Bronchus fibroblast of lung (primary cell): ENCODE results near the gene SIRT7. TPM values are rescaled to one million over a fixed set of nuclear protein-coding genes. Genes with fewer than 3 reads are reported as not detected.

Source experiments
- total RNA-seq: library from RNA; depleted of rRNA; stranded (reverse); fragments of >200 nt; gene quantifications from 2 replicates; pipeline ENCODE4 v1.2.3, GENCODE V29; 2015

SIRT7 gene, protein sequence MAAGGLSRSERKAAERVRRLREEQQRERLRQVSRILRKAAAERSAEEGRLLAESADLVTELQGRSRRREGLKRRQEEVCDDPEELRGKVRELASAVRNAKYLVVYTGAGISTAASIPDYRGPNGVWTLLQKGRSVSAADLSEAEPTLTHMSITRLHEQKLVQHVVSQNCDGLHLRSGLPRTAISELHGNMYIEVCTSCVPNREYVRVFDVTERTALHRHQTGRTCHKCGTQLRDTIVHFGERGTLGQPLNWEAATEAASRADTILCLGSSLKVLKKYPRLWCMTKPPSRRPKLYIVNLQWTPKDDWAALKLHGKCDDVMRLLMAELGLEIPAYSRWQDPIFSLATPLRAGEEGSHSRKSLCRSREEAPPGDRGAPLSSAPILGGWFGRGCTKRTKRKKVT
- total RNA-seq: 14.0 and 15.0 TPM in 2 replicates

DNA sequence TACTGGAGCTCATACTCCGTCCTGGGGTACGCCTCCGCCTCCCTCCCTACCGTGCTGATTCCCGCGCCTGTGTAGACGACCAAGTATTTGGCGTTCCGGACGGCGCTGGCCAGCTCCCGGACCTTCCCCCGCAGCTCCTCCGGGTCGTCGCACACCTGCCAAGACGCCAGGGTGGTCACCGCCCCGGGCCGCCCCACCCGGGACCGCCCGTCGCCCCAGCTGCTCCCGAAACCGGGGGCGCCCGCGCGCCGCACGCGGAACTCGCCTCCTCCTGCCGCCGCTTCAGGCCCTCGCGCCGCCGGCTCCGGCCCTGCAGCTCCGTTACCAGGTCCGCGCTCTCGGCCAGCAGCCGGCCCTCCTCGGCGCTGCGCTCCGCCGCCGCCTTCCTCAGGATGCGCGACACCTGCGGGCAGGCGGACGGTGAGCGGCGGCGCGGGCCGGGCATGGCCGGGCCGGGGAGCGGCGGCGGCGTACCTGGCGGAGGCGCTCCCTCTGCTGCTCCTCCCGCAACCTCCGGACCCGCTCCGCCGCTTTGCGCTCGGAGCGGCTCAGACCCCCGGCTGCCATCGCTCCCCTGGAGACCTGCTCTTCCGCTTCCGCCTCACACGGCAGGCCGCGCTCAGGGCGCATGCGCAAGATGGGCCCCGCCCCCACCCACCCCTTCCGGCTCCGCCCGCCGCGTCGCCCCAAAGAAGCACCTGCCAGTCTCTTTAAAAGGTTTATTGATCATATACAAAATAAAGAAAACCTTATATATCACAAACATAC is at the start of gene SIRT7:
Gene SIRT7 (minus strand): TSS at position 612 of the 768 bp plus-strand sequence. CDS start 45 bp downstream, at position 567.

GRCh38 chr17:81961087-81961511 is 43.1 kb upstream of the SIRT7 start, which contains the start of gene NOTUM:
NOTUM (minus strand) TSS chr17:81961187; CDS start chr17:81960909, 278 bp downstream.

DNA sequence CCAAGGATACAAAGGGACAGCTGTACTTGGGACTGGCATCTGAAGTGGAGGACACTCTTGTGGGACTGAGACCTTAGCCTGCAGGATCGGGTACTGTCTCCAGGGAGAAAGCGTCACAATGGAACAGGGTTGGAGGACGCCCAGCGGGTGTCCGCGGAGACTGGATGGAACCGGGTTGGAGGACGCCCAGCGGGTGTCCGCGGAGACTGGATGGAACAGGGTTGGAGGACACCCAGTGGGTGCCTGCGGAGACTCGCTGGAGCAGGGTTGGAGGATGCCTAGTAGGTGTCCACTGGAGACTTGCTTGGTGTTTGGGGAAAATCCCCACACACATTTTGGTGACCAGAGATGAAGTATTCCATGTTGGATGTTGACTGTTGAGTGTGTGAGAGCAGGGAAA is 29.2 kb upstream of the SIRT7 start, which contains the start of gene MYADML2:
Gene MYADML2 (minus strand): TSS at position 45 of the 400 bp plus-strand sequence. CDS start 5,492 bp downstream, outside the sequence.

GRCh38 chr17:81927653-81928543 is 9.9 kb upstream of the SIRT7 start, which contains the start of gene MAFG:
MAFG (minus strand) TSS chr17:81927735; CDS start chr17:81923185, 4,550 bp downstream.

GRCh38 chr17:81911277-81911961 is 6.6 kb downstream of the SIRT7 start, which contains the start of gene PCYT2:
PCYT2 (minus strand) TSS chr17:81911399; CDS start chr17:81911355, 44 bp downstream.

DNA sequence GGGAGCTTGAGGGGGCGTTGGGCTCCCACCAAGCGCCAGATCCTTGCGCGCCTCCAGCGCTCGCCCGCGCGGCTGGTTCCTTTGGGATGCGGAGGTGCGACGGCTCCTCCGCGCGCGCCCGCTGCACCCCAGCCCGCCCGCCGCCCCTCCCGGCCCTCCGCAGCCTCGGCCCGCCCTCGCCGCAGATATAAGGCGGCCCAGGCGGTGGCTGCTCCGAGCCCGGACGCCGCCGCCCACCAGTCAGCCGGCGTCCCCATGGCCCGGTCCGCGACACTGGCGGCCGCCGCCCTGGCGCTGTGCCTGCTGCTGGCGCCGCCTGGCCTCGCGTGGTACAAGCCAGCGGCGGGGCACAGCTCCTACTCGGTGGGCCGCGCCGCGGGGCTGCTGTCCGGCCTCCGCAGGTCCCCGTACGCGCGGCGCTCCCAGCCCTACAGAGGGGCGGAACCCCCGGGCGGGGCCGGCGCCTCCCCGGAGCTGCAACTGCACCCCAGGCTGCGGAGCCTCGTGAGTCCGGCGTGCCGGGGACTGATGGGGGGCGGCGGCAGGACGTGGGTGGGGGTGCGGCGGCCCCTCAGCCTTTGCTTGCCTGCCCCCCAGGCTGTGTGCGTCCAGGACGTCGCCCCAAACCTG is 15.8 kb downstream of the SIRT7 start, which contains the start of gene NPB:
Gene NPB (plus strand): TSS at position 216 of the 630 bp plus-strand sequence. CDS start 40 bp downstream, at position 256.

GRCh38 chr17:81870981-81871386 is 47.0 kb downstream of the SIRT7 start, which contains the start of gene ARHGDIA:
ARHGDIA (minus strand) TSS chr17:81871337; CDS start chr17:81869930, 1,407 bp downstream.

Other genes with a start within 250 kb of the SIRT7 start
- 47.9 and 48.9 TPM in 2 replicates for gene ARL16, start 234.4 kb downstream of the SIRT7 start, total RNA-seq
- gene HGS, start 234.2 kb downstream of the SIRT7 start, total RNA-seq: 101 and 102 TPM in 2 replicates
- 123 and 155 TPM in 2 replicates for gene MRPL12, start 214.8 kb downstream of the SIRT7 start, total RNA-seq
- 32.7 and 38.0 TPM in 2 replicates for gene SLC25A10, start 205.9 kb downstream of the SIRT7 start, total RNA-seq
- not detected in 2 replicates for gene GCGR, start 114.0 kb downstream of the SIRT7 start, total RNA-seq
- 131 and 139 TPM in 2 replicates for gene MCRIP1, start 84.9 kb downstream of the SIRT7 start, total RNA-seq
- not detected in 2 replicates for gene PPP1R27, start 83.1 kb downstream of the SIRT7 start, total RNA-seq
- gene P4HB, start 57.6 kb downstream of the SIRT7 start, total RNA-seq: 1,092 and 1,218 TPM in 2 replicates
- 498 and 540 TPM in 2 replicates for gene ARHGDIA, start 46.8 kb downstream of the SIRT7 start, total RNA-seq
- 243 and 244 TPM in 2 replicates for gene ALYREF, start 26.6 kb downstream of the SIRT7 start, total RNA-seq
- 306 and 308 TPM in 2 replicates for gene ANAPC11, start 26.5 kb downstream of the SIRT7 start, total RNA-seq
- 1.3 TPM in 2 replicates for gene NPB, start 15.9 kb downstream of the SIRT7 start, total RNA-seq
- gene PCYT2, start 6.8 kb downstream of the SIRT7 start, total RNA-seq: 138 and 142 TPM in 2 replicates
- gene MAFG, start 9.6 kb upstream of the SIRT7 start, total RNA-seq: 6.5 and 6.6 TPM in 2 replicates
- gene PYCR1, start 19.1 kb upstream of the SIRT7 start, total RNA-seq: 151 and 163 TPM in 2 replicates
- gene MYADML2, start 29.1 kb upstream of the SIRT7 start, total RNA-seq: not detected in 2 replicates
- gene NOTUM, start 43.0 kb upstream of the SIRT7 start, total RNA-seq: not detected in 2 replicates
- 17.7 and 21.0 TPM in 2 replicates for gene ASPSCR1, start 59.5 kb upstream of the SIRT7 start, total RNA-seq
- 135 and 149 TPM in 2 replicates for gene CENPX, start 104.7 kb upstream of the SIRT7 start, total RNA-seq
- gene LRRC45, start 105.1 kb upstream of the SIRT7 start, total RNA-seq: 21.6 and 26.6 TPM in 2 replicates
- gene RAC3, start 113.5 kb upstream of the SIRT7 start, total RNA-seq: 65.2 and 69.6 TPM in 2 replicates
- 155 and 162 TPM in 2 replicates for gene DCXR, start 119.5 kb upstream of the SIRT7 start, total RNA-seq
- gene RFNG, start 133.6 kb upstream of the SIRT7 start, total RNA-seq: 42.0 and 45.8 TPM in 2 replicates
- gene GPS1, start 133.7 kb upstream of the SIRT7 start, total RNA-seq: 174 and 180 TPM in 2 replicates
- 58.7 and 59.5 TPM in 2 replicates for gene DUS1L, start 147.6 kb upstream of the SIRT7 start, total RNA-seq
- 625 and 631 TPM in 2 replicates for gene FASN, start 180.1 kb upstream of the SIRT7 start, total RNA-seq